Mesenchymal stem cell (in vitro differentiated cells and primary cell): ENCODE results near the gene PRR12.
"Not testable (repeated sequence)": the region's sequence is repeated elsewhere in the genome, so short reads cannot be mapped to it uniquely, and the experiment has no call there.

Experiments used
- DNase-seq: peaks from one replicate; pipeline ENCODE4 v3.0.0-alpha.2; 2013
- H2AFZ ChIP-seq: one replicate; pipeline ENCODE4 v1.6.1; 2013; ENCODE audit warnings: low read depth, mild to moderate bottlenecking, control low read depth, inconsistent platforms, low read length, moderate library complexity
- H2AK5ac ChIP-seq: 2 replicates; pipeline ENCODE4 v1.6.1; 2013; ENCODE audit warnings: low read length, moderate library complexity, mild to moderate bottlenecking, inconsistent platforms; ENCODE audit not compliant: severe bottlenecking
- H2BK120ac ChIP-seq: one replicate; pipeline ENCODE4 v1.6.1; 2013; ENCODE audit warnings: low read depth, mild to moderate bottlenecking, inconsistent platforms, low read length, moderate library complexity
- H2BK12ac ChIP-seq, 2 experiments: one replicate each; pipeline ENCODE4 v1.6.1; 2013; ENCODE audit warnings: inconsistent platforms in 2 of 2, low read length in 2 of 2, mild to moderate bottlenecking in 2 of 2, moderate library complexity in 2 of 2, control low read depth in 1 of 2
- H2BK15ac ChIP-seq: one replicate; pipeline ENCODE4 v1.6.1; 2013; ENCODE audit warnings: mild to moderate bottlenecking, low read depth, inconsistent platforms; ENCODE audit not compliant: poor library complexity, severe bottlenecking
- H2BK5ac ChIP-seq: 2 replicates; pipeline ENCODE4 v1.6.1; 2013; ENCODE audit warnings: low read depth, mild to moderate bottlenecking, low read length, control low read depth, inconsistent platforms; ENCODE audit not compliant: poor library complexity, severe bottlenecking
- H3K14ac ChIP-seq, 2 experiments: one replicate each; pipeline ENCODE4 v1.6.1; 2013; ENCODE audit warnings: inconsistent platforms in 2 of 2, low read length in 2 of 2, control low read depth in 1 of 2, mild to moderate bottlenecking in 1 of 2, moderate library complexity in 1 of 2
- H3K18ac ChIP-seq, 2 experiments: one replicate each; pipeline ENCODE4 v1.6.1; 2013; ENCODE audit warnings: inconsistent platforms in 2 of 2, low read length in 2 of 2, control low read depth in 1 of 2, low read depth in 1 of 2, mild to moderate bottlenecking in 1 of 2
- H3K23ac ChIP-seq, 2 experiments: one replicate each; pipeline ENCODE4 v1.6.1; 2013; ENCODE audit warnings: inconsistent platforms in 2 of 2, low read length in 2 of 2, mild to moderate bottlenecking in 2 of 2, moderate library complexity in 2 of 2, control low read depth in 1 of 2
- H3K27ac ChIP-seq: 2 replicates; pipeline ENCODE4 v1.5.1; 2013; ENCODE audit warnings: mild to moderate bottlenecking, moderate library complexity, low read length, control low read depth, inconsistent platforms; ENCODE audit not compliant: poor library complexity, severe bottlenecking
- H3K27me3 ChIP-seq, 2 experiments: 2 replicates each; pipeline versions ENCODE4 v1.6.1 to v1.7.0; 2013; ENCODE audit warnings: low read length in 2 of 2, mild to moderate bottlenecking in 2 of 2, moderate library complexity in 2 of 2, control low read depth in 1 of 2, inconsistent platforms in 1 of 2; ENCODE audit not compliant: control insufficient read depth in 1 of 2, insufficient read depth in 1 of 2
- H3K36me3 ChIP-seq, 2 experiments: 2 replicates each; pipeline versions ENCODE4 v1.6.1 to v1.7.0; 2013; ENCODE audit warnings: low read length in 2 of 2, control low read depth in 1 of 2, inconsistent platforms in 1 of 2, low read depth in 1 of 2, mild to moderate bottlenecking in 1 of 2; ENCODE audit not compliant: insufficient read depth in 2 of 2, control insufficient read depth in 1 of 2
- H3K4ac ChIP-seq, 2 experiments: one replicate each; pipeline ENCODE4 v1.6.1; 2013; ENCODE audit warnings: inconsistent platforms in 2 of 2, low read length in 2 of 2, mild to moderate bottlenecking in 2 of 2, moderate library complexity in 2 of 2, control low read depth in 1 of 2, low read depth in 1 of 2
- H3K4me1 ChIP-seq: 2 replicates; pipeline ENCODE4 v1.6.1; 2013; ENCODE audit warnings: low read depth, low read length, control low read depth; ENCODE audit not compliant: control insufficient read depth, insufficient read depth
- H3K4me2 ChIP-seq: 2 replicates; pipeline ENCODE4 v1.6.1; 2013; ENCODE audit warnings: low read length, mild to moderate bottlenecking, inconsistent platforms; ENCODE audit not compliant: poor library complexity, severe bottlenecking
- H3K4me3 ChIP-seq, 2 experiments: 2 replicates each; pipeline versions ENCODE4 v1.5.1 to v1.7.0; 2013; ENCODE audit warnings: low read length in 2 of 2, mild to moderate bottlenecking in 2 of 2, control low read depth in 1 of 2, low read depth in 1 of 2; ENCODE audit not compliant: insufficient read depth in 1 of 2
- H3K79me1 ChIP-seq: replicated peaks from 2 replicates; pipeline ENCODE4 v1.6.1; 2013; ENCODE audit warnings: mild to moderate bottlenecking, control low read depth, low read length, inconsistent platforms; ENCODE audit not compliant: poor library complexity, severe bottlenecking
- H3K9ac ChIP-seq: 2 replicates; pipeline ENCODE4 v1.7.0; 2013; ENCODE audit warnings: mild to moderate bottlenecking, low read length, moderate library complexity
- H3K9me3 ChIP-seq: 2 replicates; pipeline ENCODE4 v1.7.0; 2013; ENCODE audit warnings: mild to moderate bottlenecking, low read length; ENCODE audit not compliant: control insufficient read depth
- H4K8ac ChIP-seq: one replicate; pipeline ENCODE4 v1.6.1; 2013; ENCODE audit warnings: inconsistent platforms, mild to moderate bottlenecking, low read length, moderate library complexity
- H4K91ac ChIP-seq: one replicate; pipeline ENCODE4 v1.6.1; 2013; ENCODE audit warnings: mild to moderate bottlenecking, low read length, inconsistent platforms
- WGBS: methylation state at CpG from one replicate; pipeline ENCODE4 v1.1.7; 2013; ENCODE audit warnings: mixed read lengths; 5-methylcytosine and 5-hydroxymethylcytosine counted together

Gene PRR12

GRCh38 chr19:49617860-49618259 lies 26.9 kb downstream of the PRR12 start:
- H3K9ac ChIP-seq, H2AFZ ChIP-seq, H3K4me3 ChIP-seq, H3K4ac ChIP-seq, H3K27me3 ChIP-seq, DNase-seq, H2BK5ac ChIP-seq, H3K23ac ChIP-seq, H3K27ac ChIP-seq, H3K9me3 ChIP-seq, H2BK120ac ChIP-seq, H2BK12ac ChIP-seq, H4K8ac ChIP-seq, H3K14ac ChIP-seq, H3K18ac ChIP-seq, H2BK15ac ChIP-seq, H3K4me2 ChIP-seq, H2AK5ac ChIP-seq, H4K91ac ChIP-seq: not testable (repeated sequence)
- Histone ChIP-seq H3K36me3 (peaks cover 55 to 67% of the 10 kb centered on the region in 2 experiments), H3K79me1 (peaks cover 51% of the 10 kb centered on the region), H3K4me1 (peaks cover 18% of the 10 kb centered on the region)
- 96% methylated on average over 13 of the region's 13 CpGs for WGBS

- no peak overlapping the region for H2BK5ac ChIP-seq
- no peak overlapping the region for H2AK5ac ChIP-seq
- no peak overlapping the region for H2BK12ac ChIP-seq
- H3K79me1 ChIP-seq, result peaks cover 33% of the 10 kb centered on the region
- no peaks in the 10 kb centered on the region for H3K9me3 ChIP-seq
- peaks cover 7% of the 10 kb centered on the region for H3K4me1 ChIP-seq
- no peak for DNase-seq
- H3K4ac ChIP-seq, result no peak overlapping the region
- H3K27ac ChIP-seq, result no peak overlapping the region
- no peak overlapping the region for H2BK15ac ChIP-seq
- no peak overlapping the region for H3K9ac ChIP-seq
- no peak overlapping the region for H3K4me2 ChIP-seq
- no peak overlapping the region for H3K4me3 ChIP-seq
- no peak overlapping the region for H3K14ac ChIP-seq
- no peaks in the 10 kb centered on the region for H3K27me3 ChIP-seq
- no peak overlapping the region for H2AFZ ChIP-seq
- no peak overlapping the region for H4K91ac ChIP-seq
- peaks cover 41 to 59% of the 10 kb centered on the region in 2 experiments for H3K36me3 ChIP-seq
- H3K23ac ChIP-seq, result no peak overlapping the region
- H2BK120ac ChIP-seq, result no peak overlapping the region
- WGBS, result 94% methylated on average over 19 of the region's 27 CpGs
- no peak overlapping the region for H3K18ac ChIP-seq
- no peak overlapping the region for H4K8ac ChIP-seq
Measured at GRCh38 chr19:49624967-49625910, 34.3 kb downstream of the PRR12 start.

- Histone ChIP-seq H2BK12ac (no peak overlapping the region), H3K27ac (no peak overlapping the region), H3K23ac (no peak overlapping the region), H2AK5ac (no peak overlapping the region), H4K91ac (no peak overlapping the region), H3K18ac (no peak overlapping the region), H3K9ac (no peak overlapping the region), H2BK120ac (no peak overlapping the region), H2BK15ac (no peak overlapping the region), H3K27me3 (no peaks in the 10 kb centered on the region), H2AFZ (no peak overlapping the region), H3K9me3 (no peaks in the 10 kb centered on the region), H3K4me3 (no peak overlapping the region), H3K4me1 (peaks cover 12% of the 10 kb centered on the region), H3K4ac (no peak overlapping the region), H4K8ac (no peak overlapping the region), H2BK5ac (no peak overlapping the region), H3K79me1 (peaks cover 28% of the 10 kb centered on the region), H3K36me3 (peaks cover 38 to 50% of the 10 kb centered on the region in 2 experiments), H3K4me2 (no peak overlapping the region), H3K14ac (no peak overlapping the region)
- no peak for DNase-seq
- 99% methylated on average over 10 of the region's 11 CpGs for WGBS
Measured at GRCh38 chr19:49626226-49626625, 35.2 kb downstream of the PRR12 start.

- H3K4me2 ChIP-seq, result no peak overlapping the region
- no peak overlapping the region for H2AK5ac ChIP-seq
- H3K4ac ChIP-seq, result no peak overlapping the region
- H3K79me1 ChIP-seq, result peaks cover 6% of the 10 kb centered on the region
- H3K4me3 ChIP-seq, result no peak overlapping the region
- no peaks in the 10 kb centered on the region for H3K9me3 ChIP-seq
- H4K8ac ChIP-seq, result no peak overlapping the region
- H2BK5ac ChIP-seq, result no peak overlapping the region
- no peak overlapping the region for H4K91ac ChIP-seq
- no peak overlapping the region for H3K18ac ChIP-seq
- no peak overlapping the region for H3K23ac ChIP-seq
- no peak overlapping the region for H2BK120ac ChIP-seq
- no peak overlapping the region for H3K9ac ChIP-seq
- H3K36me3 ChIP-seq, result peaks cover 24 to 42% of the 10 kb centered on the region in 2 experiments
- DNase-seq, result no peak
- H3K14ac ChIP-seq, result no peak overlapping the region
- no peak overlapping the region for H2AFZ ChIP-seq
- H3K4me1 ChIP-seq, result peaks cover 14% of the 10 kb centered on the region
- 97% methylated on average over 9 of the region's 9 CpGs for WGBS
- H3K27me3 ChIP-seq, result no peaks in the 10 kb centered on the region
- H2BK15ac ChIP-seq, result no peak overlapping the region
- no peak overlapping the region for H3K27ac ChIP-seq
- no peak overlapping the region for H2BK12ac ChIP-seq
Measured at GRCh38 chr19:49629659-49630058, 38.7 kb downstream of the PRR12 start.
